Activated naive CD8-positive, alpha-beta T cell treated with anti-CD3 and anti-CD28 coated beads for 36 hours (primary cell): ENCODE measurements around the gene OR52B4. TPM values are rescaled to one million over a fixed set of nuclear protein-coding genes. Genes with fewer than 3 reads are reported as not detected.

Experiments
- total RNA-seq, 2 experiments: library from RNA; stranded (reverse); gene quantifications; one replicate each; pipeline ENCODE4 v1.2.3, GENCODE V29; 2021

The OR52B4 gene
- total RNA-seq, 2 experiments from 2014 or later, result not detected

Other genes starting within 250 kb of the OR52B4 start
- gene TRIM21, start 25.3 kb upstream of the OR52B4 start, total RNA-seq, result 10 to 100 TPM; 34.3 to 37.1 TPM
- gene OR52K2, start 80.9 kb upstream of the OR52B4 start, total RNA-seq, result not detected
- not detected for gene OR52K1, start 114.3 kb upstream of the OR52B4 start, total RNA-seq
- gene OR52M1, start 176.8 kb upstream of the OR52B4 start, total RNA-seq, result not detected
- not detected for gene OR52I2, start 213.4 kb upstream of the OR52B4 start, total RNA-seq
- not detected for gene OR52I1, start 225.7 kb upstream of the OR52B4 start, total RNA-seq
- gene TRIM68, start 239.8 kb upstream of the OR52B4 start, total RNA-seq, result 10 to 100 TPM; 11.1 to 12.0 TPM